Activated CD8-positive, alpha-beta memory T cell treated with anti-CD3 and anti-CD28 coated beads, Interleukin-2, amount 10 ng/mL, durations not matched to agents 7 days and 5 days (primary cell): Measurements from ENCODE around the gene PGAP1. TPM values are rescaled to one million over a fixed set of nuclear protein-coding genes. Genes with fewer than 3 reads are reported as not detected.

Experiments used
- ATAC-seq: fragments of 150-1000 bp; cut with Tn5 transposase; one replicate; pipeline ENCODE4 v1.10.0; 2021; ENCODE audit warnings: moderate library complexity
- CTCF ChIA-PET: fragments of 350-600 bp; sonication (Branson Sonifier 250); formaldehyde crosslinking; loops from one replicate; lab custom pipeline; 2021; ENCODE audit warnings: antibody characterized with exemption; lab: Charles Lee
- DNase-seq: peaks from one replicate; pipeline ENCODE4 v3.0.0-alpha.2; 2020
- H3K27ac Mint-ChIP-seq: one replicate; pipeline ENCODE4 v1.8.0; 2021; ENCODE audit warnings: mild to moderate bottlenecking, mixed read lengths
- H3K27me3 Mint-ChIP-seq: one replicate; pipeline ENCODE4 v1.8.0; 2021; ENCODE audit warnings: mixed read lengths
- H3K36me3 Mint-ChIP-seq: one replicate; pipeline ENCODE4 v1.8.0; 2021; ENCODE audit warnings: mild to moderate bottlenecking, mixed read lengths
- H3K4me1 Mint-ChIP-seq: one replicate; pipeline ENCODE4 v1.8.0; 2021; ENCODE audit warnings: mixed read lengths
- H3K4me3 Mint-ChIP-seq: one replicate; pipeline ENCODE4 v1.8.0; 2021; ENCODE audit warnings: mild to moderate bottlenecking, moderate library complexity, mixed read lengths
- H3K9me3 Mint-ChIP-seq: one replicate; pipeline ENCODE4 v1.8.0; 2022; ENCODE audit warnings: low read depth, mixed read lengths
- total RNA-seq, 2 experiments: library from RNA; stranded (reverse); gene quantifications; one replicate each; pipeline ENCODE4 v1.2.3, GENCODE V29; 2021

Gene PGAP1, protein sequence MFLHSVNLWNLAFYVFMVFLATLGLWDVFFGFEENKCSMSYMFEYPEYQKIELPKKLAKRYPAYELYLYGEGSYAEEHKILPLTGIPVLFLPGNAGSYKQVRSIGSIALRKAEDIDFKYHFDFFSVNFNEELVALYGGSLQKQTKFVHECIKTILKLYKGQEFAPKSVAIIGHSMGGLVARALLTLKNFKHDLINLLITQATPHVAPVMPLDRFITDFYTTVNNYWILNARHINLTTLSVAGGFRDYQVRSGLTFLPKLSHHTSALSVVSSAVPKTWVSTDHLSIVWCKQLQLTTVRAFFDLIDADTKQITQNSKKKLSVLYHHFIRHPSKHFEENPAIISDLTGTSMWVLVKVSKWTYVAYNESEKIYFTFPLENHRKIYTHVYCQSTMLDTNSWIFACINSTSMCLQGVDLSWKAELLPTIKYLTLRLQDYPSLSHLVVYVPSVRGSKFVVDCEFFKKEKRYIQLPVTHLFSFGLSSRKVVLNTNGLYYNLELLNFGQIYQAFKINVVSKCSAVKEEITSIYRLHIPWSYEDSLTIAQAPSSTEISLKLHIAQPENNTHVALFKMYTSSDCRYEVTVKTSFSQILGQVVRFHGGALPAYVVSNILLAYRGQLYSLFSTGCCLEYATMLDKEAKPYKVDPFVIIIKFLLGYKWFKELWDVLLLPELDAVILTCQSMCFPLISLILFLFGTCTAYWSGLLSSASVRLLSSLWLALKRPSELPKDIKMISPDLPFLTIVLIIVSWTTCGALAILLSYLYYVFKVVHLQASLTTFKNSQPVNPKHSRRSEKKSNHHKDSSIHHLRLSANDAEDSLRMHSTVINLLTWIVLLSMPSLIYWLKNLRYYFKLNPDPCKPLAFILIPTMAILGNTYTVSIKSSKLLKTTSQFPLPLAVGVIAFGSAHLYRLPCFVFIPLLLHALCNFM
- 10 to 100 TPM; 20.3 to 60.0 TPM for total RNA-seq

DNA sequence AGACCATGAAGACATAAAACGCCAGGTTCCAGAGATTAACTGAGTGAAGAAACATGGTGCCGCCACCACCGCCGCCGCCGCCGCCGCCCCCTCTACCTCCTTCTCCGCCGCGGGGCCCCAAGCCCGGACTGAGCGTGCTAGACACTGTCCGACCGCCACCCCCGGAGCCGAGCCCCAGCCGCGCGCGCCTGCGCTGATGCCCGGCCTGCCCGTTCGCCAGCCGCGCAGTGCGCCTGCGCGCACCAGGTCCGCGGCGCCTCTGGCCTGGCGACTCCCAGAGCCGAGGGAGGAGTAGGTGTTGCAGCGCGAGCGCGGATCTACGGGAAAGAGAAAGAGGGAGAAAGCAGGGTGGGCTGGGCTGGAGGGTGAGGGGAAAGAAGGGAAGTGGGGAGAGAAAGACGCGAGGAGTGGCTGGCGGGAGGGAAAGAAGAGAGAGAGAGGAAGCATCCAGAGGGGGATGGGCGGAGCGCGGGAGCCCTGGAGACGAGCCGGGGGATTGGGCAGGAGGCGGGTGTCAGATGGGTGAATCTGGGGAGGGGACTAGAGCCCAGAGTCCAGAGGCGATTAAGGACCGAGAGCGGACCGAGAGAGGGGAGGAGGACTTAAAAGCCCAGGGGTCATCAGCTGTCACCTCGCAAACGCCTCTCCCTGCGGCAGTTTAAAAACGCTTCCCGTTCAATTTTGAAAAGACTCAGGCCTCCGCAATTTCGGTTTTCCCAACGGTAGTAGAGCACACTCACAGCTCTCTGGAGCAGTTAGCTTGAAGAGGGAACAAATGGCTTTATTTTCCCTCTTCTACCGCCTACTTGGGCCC lies at the start of gene PGAP1:
Gene PGAP1 (minus strand): TSS at position 146 of the 814 bp plus-strand sequence. CDS start 91 bp downstream, at position 55.
- Mint-ChIP-seq H3K27ac (peak within 1 kb of the TSS; percentile 98), H3K36me3 (peaks cover 27% of the 10 kb centered on the region), H3K27me3 (no peaks in the 10 kb centered on the region), H3K4me1 (peaks cover 44% of the 10 kb centered on the region), H3K9me3 (no peaks in the 10 kb centered on the region), H3K4me3 (peak within 1 kb of the TSS; percentile 92)
- ATAC-seq (peak; percentile 91), DNase-seq (peak; percentile 92)
- CTCF ChIA-PET = interaction anchor here (1.2 to 1.5 kb wide), 6 partner anchors 8 to 176 kb away, joined by 3 to 8 read pairs (median 3); no protein-coding TSS in a partner anchor

DNA sequence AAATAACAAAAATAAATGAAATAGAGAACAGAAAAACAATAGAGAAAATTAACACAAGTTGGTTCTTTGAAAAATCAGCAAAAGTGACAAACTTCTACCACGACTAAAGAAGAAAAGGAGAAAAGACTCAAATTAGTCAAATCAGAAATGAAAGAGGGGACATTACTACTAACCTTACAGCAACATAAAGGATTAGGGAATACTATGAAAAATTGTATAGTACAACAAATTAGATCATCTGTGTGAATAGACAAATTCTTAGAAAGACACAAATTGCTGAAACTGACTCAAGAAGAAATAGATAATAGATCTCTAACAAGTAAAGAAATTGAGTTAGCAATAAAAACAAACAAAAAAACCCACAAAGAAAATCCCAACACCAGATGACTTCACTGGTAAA lies 48.5 kb upstream of the PGAP1 start:
- Mint-ChIP-seq H3K27me3 (no peaks in the 10 kb centered on the region), H3K4me1 (peaks cover 18% of the 10 kb centered on the region), H3K9me3 (no peaks in the 10 kb centered on the region), H3K4me3 (no peak overlapping the region), H3K36me3 (peaks cover 13% of the 10 kb centered on the region), H3K27ac (no peak overlapping the region)
- no peak for ATAC-seq
- DNase-seq = no peak
- CTCF ChIA-PET = no interaction called here

DNA sequence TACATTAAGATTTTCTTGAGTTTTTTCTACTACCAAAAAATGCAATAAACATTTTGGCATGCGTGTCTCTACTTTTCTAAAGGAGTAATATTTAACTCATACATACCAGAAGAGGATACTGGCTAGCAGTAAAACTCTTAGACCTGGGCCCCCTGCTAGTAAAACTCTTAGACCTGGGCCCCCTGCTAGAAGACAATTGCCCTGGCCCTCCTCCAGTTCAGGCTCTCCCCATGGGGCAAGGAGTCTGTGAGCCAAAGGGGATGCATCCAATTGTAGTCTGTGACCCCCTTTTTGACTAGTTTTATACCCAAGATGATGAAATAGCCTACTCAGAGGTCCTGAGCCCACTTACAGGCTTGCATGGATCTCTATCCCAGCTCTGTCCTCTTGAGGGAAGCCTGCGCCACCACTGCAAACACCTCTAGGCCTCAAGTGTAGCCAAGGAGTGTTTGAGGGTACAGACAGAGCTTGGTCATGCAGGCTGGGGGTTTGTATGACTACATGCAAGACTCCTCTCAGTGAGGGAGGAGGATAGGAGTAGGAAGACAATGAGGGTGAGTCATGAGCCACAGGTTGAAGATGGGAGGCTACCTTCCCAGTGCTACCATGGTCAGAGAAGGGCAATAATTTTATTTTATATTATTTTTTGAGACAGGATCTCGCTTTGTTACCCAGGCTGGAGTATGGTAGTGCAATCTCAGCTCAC lies 45.2 kb upstream of the PGAP1 start:
- no peak overlapping the region for H3K4me3 Mint-ChIP-seq
- DNase-seq (no peak), ATAC-seq (peak; percentile 78)
- H3K9me3 Mint-ChIP-seq = peaks cover 4% of the 10 kb centered on the region
- H3K4me1 Mint-ChIP-seq = peaks cover 21% of the 10 kb centered on the region
- H3K27ac Mint-ChIP-seq = no peak overlapping the region
- no peaks in the 10 kb centered on the region for H3K27me3 Mint-ChIP-seq
- CTCF ChIA-PET = no interaction called here
- H3K36me3 Mint-ChIP-seq = peaks cover 14% of the 10 kb centered on the region

DNA sequence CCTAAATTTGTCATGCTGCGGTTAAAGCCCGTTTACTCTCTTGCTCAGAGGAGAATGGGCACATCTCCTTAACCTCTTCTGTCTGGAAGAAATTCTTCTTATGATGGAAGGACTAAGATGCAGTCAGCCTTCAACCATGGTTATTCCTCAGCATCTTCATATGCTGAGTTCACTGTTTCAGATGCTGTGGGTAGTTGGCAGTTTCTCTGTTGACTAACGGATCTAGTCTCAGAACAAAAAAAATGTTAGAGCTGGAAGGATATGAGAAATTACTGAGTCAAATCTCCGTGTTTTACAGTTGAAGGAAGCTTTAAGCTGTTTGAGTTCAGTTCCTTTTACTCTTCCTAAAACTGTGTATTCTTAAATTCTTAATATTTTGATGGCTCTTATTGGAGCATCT lies 43.6 kb upstream of the PGAP1 start:
- peaks cover 9% of the 10 kb centered on the region for H3K36me3 Mint-ChIP-seq
- H3K27ac Mint-ChIP-seq = no peak overlapping the region
- H3K4me3 Mint-ChIP-seq = no peak overlapping the region
- DNase-seq (no peak), ATAC-seq (peak; percentile 49)
- H3K4me1 Mint-ChIP-seq = peaks cover 19% of the 10 kb centered on the region
- no peaks in the 10 kb centered on the region for H3K27me3 Mint-ChIP-seq
- peaks cover 4% of the 10 kb centered on the region for H3K9me3 Mint-ChIP-seq
- CTCF ChIA-PET = interaction anchor here (1.0 kb wide), 1 partner anchor 463 kb away, joined by 3 read pairs; no protein-coding TSS in a partner anchor

DNA sequence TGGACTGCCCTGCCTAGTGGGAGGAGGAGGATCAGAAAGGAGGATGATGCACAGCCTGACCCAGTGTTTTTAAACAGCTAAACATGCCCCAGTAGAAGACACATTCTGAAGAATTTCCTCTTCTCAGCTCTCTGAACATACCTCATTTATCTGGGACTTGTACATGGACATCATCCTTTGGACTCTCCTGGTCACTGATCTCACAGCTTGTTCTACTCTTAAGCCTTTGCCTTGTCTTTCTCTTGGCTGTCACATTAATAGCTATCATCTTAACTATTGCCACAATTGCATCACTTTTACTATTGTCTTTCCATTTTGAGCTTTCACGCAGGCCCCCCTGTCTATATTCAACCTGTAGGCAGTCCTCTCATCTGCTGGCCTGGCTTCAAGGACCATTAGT lies 42.0 kb upstream of the PGAP1 start:
- peaks cover 8% of the 10 kb centered on the region for H3K36me3 Mint-ChIP-seq

DNA sequence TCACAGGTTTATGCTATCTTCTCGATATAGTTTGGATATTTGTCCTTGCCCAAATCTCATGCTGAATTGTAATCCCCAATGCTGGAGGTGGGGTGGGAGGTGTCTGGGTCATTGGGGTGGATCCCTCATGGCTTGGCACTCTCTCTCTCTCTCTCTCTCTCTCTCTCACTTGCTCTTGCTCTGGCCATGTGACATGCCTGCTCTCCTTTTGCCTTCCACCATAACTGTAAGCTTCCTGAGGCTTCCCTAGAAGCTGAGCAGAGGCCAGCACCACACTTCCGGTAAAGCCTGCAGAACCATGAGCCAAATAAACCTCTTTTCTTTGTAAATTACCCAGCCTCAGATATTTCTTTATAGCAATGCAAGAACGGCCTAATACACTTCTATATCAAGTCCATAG lies 41.3 kb upstream of the PGAP1 start:
- Mint-ChIP-seq H3K4me1 (peaks cover 21% of the 10 kb centered on the region), H3K4me3 (no peak overlapping the region), H3K27me3 (no peaks in the 10 kb centered on the region), H3K27ac (no peak overlapping the region), H3K36me3 (peaks cover 12% of the 10 kb centered on the region), H3K9me3 (peaks cover 4% of the 10 kb centered on the region)
- no peak for ATAC-seq
- CTCF ChIA-PET = interaction anchor here (1.5 kb wide), 1 partner anchor 22 kb away, joined by 3 read pairs; no protein-coding TSS in a partner anchor
- no peak for DNase-seq

More for the DNA sequence above, 42.0 kb upstream of the PGAP1 start:
- CTCF ChIA-PET = interaction anchor here (1.5 kb wide), 1 partner anchor 22 kb away, joined by 3 read pairs; no protein-coding TSS in a partner anchor
- DNase-seq (no peak), ATAC-seq (no peak)
- Mint-ChIP-seq H3K4me1 (peaks cover 16% of the 10 kb centered on the region), H3K27me3 (no peaks in the 10 kb centered on the region), H3K4me3 (no peak overlapping the region), H3K9me3 (peaks cover 4% of the 10 kb centered on the region), H3K27ac (no peak overlapping the region)

DNA sequence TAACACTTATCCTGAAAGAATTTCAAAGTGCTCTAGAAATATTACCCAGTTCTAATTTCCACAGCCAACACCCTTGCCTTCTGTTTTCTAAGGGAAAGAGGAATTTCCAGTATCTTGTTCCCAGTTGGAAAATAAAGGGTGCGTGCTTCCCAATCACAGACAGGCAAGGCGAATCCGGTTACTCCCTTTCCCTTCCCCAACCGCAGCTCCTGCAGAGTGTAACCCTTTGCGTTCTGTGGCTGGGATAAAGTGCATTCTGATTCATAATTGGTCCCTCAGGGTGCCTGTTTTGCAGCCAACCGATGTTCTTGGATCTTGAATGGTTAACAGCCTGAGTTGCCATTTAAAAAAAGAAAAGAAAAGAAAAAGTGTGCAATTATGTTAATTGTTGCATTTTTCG lies 40.6 kb upstream of the PGAP1 start:
- no peak overlapping the region for H3K4me3 Mint-ChIP-seq
- H3K27ac Mint-ChIP-seq = no peak overlapping the region
- no peaks in the 10 kb centered on the region for H3K27me3 Mint-ChIP-seq
- peaks cover 4% of the 10 kb centered on the region for H3K9me3 Mint-ChIP-seq
- no peak for ATAC-seq
- H3K36me3 Mint-ChIP-seq = peaks cover 12% of the 10 kb centered on the region
- peaks cover 26% of the 10 kb centered on the region for H3K4me1 Mint-ChIP-seq
- DNase-seq = no peak
- CTCF ChIA-PET = interaction anchor here (1.5 kb wide), 1 partner anchor 23 kb away, joined by 3 read pairs; no protein-coding TSS in a partner anchor

DNA sequence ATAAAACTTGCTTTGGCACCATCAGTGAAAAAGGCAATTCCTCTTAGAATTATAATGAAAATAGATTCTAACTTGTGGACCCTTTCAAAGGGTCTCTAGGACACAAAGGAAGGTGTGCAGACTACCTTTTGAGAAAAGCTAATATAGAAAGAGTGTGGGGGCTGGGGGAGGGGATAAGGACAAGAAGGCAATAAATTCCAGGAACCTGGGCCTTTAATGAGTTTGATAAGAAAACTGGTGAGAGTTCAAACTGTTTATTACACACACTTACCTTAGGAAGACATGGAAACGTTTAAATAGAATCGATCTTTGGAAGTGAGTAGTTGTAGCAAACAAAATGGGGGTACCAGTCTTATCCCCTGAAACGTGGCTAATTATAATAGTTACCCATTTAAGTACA lies 39.6 kb upstream of the PGAP1 start:
- Mint-ChIP-seq H3K4me3 (no peak overlapping the region), H3K27ac (no peak overlapping the region), H3K27me3 (no peaks in the 10 kb centered on the region), H3K36me3 (peaks cover 14% of the 10 kb centered on the region), H3K9me3 (peaks cover 4% of the 10 kb centered on the region), H3K4me1 (peaks cover 33% of the 10 kb centered on the region)
- ATAC-seq (no peak), DNase-seq (no peak)
- CTCF ChIA-PET = no interaction called here

DNA sequence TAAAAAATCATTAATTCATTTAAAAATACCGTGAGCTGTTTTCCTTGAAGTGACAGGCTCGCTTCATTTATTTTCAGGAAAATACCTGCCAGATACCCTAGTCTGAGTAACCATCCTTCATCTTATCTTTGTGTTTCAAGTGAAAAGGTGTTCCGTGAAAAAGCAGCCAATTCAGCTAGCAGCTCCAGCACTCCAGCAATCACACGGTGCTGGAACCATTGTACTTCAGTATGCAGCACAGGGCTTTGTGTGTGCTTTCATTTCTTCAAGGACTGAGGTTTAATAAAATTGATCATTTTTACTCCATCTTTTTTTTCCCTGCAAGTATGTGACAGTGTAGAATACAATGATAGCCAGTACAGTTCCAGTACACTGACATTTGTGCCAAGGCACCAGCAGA lies 39.1 kb upstream of the PGAP1 start:
- CTCF ChIA-PET = no interaction called here
- Mint-ChIP-seq H3K27me3 (no peaks in the 10 kb centered on the region), H3K4me1 (peaks cover 34% of the 10 kb centered on the region), H3K9me3 (peaks cover 4% of the 10 kb centered on the region), H3K36me3 (peaks cover 15% of the 10 kb centered on the region), H3K4me3 (no peak overlapping the region), H3K27ac (no peak overlapping the region)
- ATAC-seq = no peak
- DNase-seq = no peak

DNA sequence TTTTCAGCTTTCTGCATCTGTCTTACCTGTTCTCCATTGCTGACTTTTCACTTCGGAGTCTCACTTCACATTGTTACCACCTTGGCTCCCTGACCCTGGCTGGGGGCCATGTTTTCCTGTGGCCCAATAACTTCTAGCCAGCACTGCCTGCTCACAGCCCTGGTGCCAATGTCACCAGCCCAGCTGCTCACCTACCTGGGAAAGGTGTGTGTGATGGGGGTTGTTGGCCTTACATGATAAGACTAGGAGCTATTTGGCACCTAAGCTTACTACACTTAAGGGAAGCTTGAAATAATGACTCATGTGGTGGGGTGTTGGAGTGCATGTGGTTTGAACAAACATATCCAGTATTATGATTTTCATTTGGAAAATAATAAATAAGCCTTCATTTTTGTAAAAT lies 37.5 kb upstream of the PGAP1 start:
- H3K27me3 Mint-ChIP-seq = no peaks in the 10 kb centered on the region
- H3K9me3 Mint-ChIP-seq = peaks cover 7% of the 10 kb centered on the region
- no peak overlapping the region for H3K4me3 Mint-ChIP-seq
- peaks cover 28% of the 10 kb centered on the region for H3K4me1 Mint-ChIP-seq
- ATAC-seq (no peak), DNase-seq (no peak)
- CTCF ChIA-PET = no interaction called here
- H3K36me3 Mint-ChIP-seq = peaks cover 25% of the 10 kb centered on the region
- no peak overlapping the region for H3K27ac Mint-ChIP-seq

DNA sequence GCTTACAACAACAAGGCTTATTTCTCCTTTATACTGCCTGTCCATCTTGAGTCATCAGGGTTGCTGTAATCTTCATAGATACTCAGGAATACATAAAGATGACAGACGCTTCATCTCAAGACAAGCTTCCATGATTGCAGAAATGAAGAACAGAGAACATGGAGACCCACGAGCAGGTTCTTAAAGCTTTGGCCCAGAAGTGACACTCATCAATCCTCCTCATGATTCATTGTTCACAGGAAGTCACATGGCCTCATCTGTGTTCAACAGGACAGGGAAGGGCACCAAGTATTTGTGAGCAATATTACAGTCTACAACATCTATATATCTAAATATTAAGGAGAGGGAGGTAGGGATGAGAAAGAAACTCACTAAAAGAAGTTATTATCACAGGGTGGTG lies 36.5 kb upstream of the PGAP1 start:
- Mint-ChIP-seq H3K4me1 (peaks cover 28% of the 10 kb centered on the region), H3K9me3 (peaks cover 7% of the 10 kb centered on the region), H3K36me3 (peaks cover 29% of the 10 kb centered on the region), H3K4me3 (peak overlapping the region; percentile 19), H3K27ac (peak overlapping the region; percentile 22), H3K27me3 (no peaks in the 10 kb centered on the region)
- DNase-seq (no peak), ATAC-seq (peak; percentile 48)
- CTCF ChIA-PET = interaction anchor here (1.1 to 1.4 kb wide), 2 partner anchors 37 to 47 kb away, joined by 3 to 4 read pairs; no protein-coding TSS in a partner anchor

DNA sequence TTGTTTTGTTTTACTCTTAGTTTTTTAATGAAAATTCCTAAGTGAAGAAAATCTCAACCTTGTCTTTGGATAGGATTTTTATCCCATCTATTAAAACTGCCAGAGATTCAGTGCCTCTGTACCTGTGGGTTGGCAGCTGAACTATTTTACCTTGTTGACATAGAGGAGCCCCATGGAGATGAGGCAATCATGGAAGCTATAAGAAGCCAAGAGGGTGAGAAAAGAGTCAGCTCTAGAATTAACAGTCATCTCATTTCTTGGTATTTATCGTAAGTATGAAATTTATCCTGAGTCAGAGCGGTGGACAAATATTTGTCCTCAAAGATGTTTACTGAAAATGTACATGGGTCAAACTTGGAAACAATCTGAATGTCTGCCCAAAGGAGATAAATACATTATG lies 35.8 kb upstream of the PGAP1 start:
- Mint-ChIP-seq H3K27ac (peak overlapping the region; percentile 65), H3K4me1 (peaks cover 28% of the 10 kb centered on the region), H3K9me3 (peaks cover 3% of the 10 kb centered on the region), H3K36me3 (peaks cover 25% of the 10 kb centered on the region), H3K27me3 (no peaks in the 10 kb centered on the region), H3K4me3 (no peak overlapping the region)
- peak; percentile 70 for ATAC-seq
- CTCF ChIA-PET = interaction anchor here (1.1 to 1.4 kb wide), 2 partner anchors 37 to 47 kb away, joined by 3 to 4 read pairs; no protein-coding TSS in a partner anchor
- DNase-seq = no peak
